Common myeloid progenitor, CD34-positive (primary cell): ENCODE results near the gene PARM1.
A peak's percentile ranks its signal among the peaks of the same experiment; 100 is the strongest.

Experiments used
- CTCF ChIA-PET: fragments of 350-600 bp; sonication (Branson Sonifier 250); formaldehyde crosslinking; loops from one replicate; lab custom pipeline; 2021; ENCODE audit warnings: antibody characterized with exemption; lab: Charles Lee
- POLR2A ChIA-PET: fragments of 350-600 bp; sonication (Branson Sonifier 250); formaldehyde crosslinking; loops from one replicate; lab custom pipeline; 2021; ENCODE audit warnings: antibody characterized with exemption; lab: Charles Lee
- DNase-seq, 3 donors: peaks; one replicate each; pipeline versions ENCODE4 v3.0.0 to v3.0.0-alpha.2; 2013
- H3K27ac ChIP-seq, 2 experiments: 1 replicate in 1 of 2; 2 replicates in 1 of 2; pipeline ENCODE4 v1.7.0; 2013; ENCODE audit warnings: inconsistent platforms in 2 of 2, low read length in 2 of 2, mild to moderate bottlenecking in 2 of 2, low read depth in 1 of 2, moderate library complexity in 1 of 2; ENCODE audit not compliant: severe bottlenecking in 2 of 2, insufficient read depth in 1 of 2, poor library complexity in 1 of 2
- H3K27me3 ChIP-seq, 5 experiments: replicated peaks in 2 of 5; 1 replicate in 3 of 5; 2 replicates in 2 of 5; pipeline versions ENCODE4 v1.6.1 to v1.7.0; 2013; ENCODE audit warnings: low read length in 4 of 5, mild to moderate bottlenecking in 2 of 5, moderate library complexity in 2 of 5, inconsistent platforms in 1 of 5; ENCODE audit not compliant: insufficient read depth in 5 of 5, control insufficient read depth in 4 of 5
- H3K36me3 ChIP-seq, 4 experiments: 1 replicate in 2 of 4; 2 replicates in 2 of 4; pipeline versions ENCODE4 v1.6.1 to v1.7.0; 2013; ENCODE audit warnings: low read length in 3 of 4, control low read depth in 1 of 4, mild to moderate bottlenecking in 1 of 4; ENCODE audit not compliant: control insufficient read depth in 4 of 4, insufficient read depth in 4 of 4
- H3K4me1 ChIP-seq, 4 experiments: 1 replicate in 3 of 4; 2 replicates in 1 of 4; pipeline versions ENCODE4 v1.6.1 to v1.7.1; 2013; ENCODE audit warnings: low read length in 3 of 4, mild to moderate bottlenecking in 3 of 4, control low read depth in 1 of 4, inconsistent platforms in 1 of 4, moderate library complexity in 1 of 4; ENCODE audit not compliant: control insufficient read depth in 4 of 4, insufficient read depth in 4 of 4; ENCODE audit errors: control extremely low read depth in 1 of 4
- H3K4me3 ChIP-seq, 7 experiments: 1 replicate in 4 of 7; 2 replicates in 3 of 7; pipeline versions ENCODE4 v1.5.1 to v1.7.0; 2013; ENCODE audit warnings: mild to moderate bottlenecking in 7 of 7, low read length in 6 of 7, moderate library complexity in 6 of 7, inconsistent platforms in 2 of 7, low read depth in 2 of 7, control low read depth in 1 of 7; ENCODE audit not compliant: insufficient read depth in 4 of 7, control insufficient read depth in 1 of 7; ENCODE audit errors: extremely low read depth in 1 of 7
- H3K9me3 ChIP-seq, 5 experiments: 1 replicate in 4 of 5; 2 replicates in 1 of 5; pipeline versions ENCODE4 v1.6.1 to v1.7.1; 2013; ENCODE audit warnings: low read length in 4 of 5, mild to moderate bottlenecking in 2 of 5, inconsistent platforms in 1 of 5, low read depth in 1 of 5, moderate library complexity in 1 of 5; ENCODE audit not compliant: control insufficient read depth in 4 of 5, insufficient read depth in 2 of 5; ENCODE audit errors: control extremely low read depth in 1 of 5
- WGBS: methylation state at CpG from one replicate; pipeline ENCODE4 v1.1.5; 2013; ENCODE audit not compliant: insufficient coverage; 5-methylcytosine and 5-hydroxymethylcytosine counted together

Gene PARM1

GRCh38 chr4:75028196-75028854 lies 95.4 kb downstream of the PARM1 start:
- Histone ChIP-seq H3K4me1 (peaks cover 0 to 10% (median 0%) of the 10 kb centered on the region in 4 experiments), H3K9me3 (no peaks in the 10 kb centered on the region), H3K36me3 (no peaks in the 10 kb centered on the region), H3K27ac (no peak overlapping the region), H3K27me3 (no peaks in the 10 kb centered on the region), H3K4me3 (no peak overlapping the region)
- whole genome bisulfite sequencing, result 91% methylated on average over 6 of the region's 6 CpGs
- ChIA-PET POLR2A (no interaction called here), CTCF (no interaction called here)
- no peak for DNase-seq

GRCh38 chr4:75030028-75030427 lies 97.1 kb downstream of the PARM1 start:
- Histone ChIP-seq H3K36me3 (no peaks in the 10 kb centered on the region), H3K27ac (no peak overlapping the region), H3K4me3 (no peak overlapping the region), H3K4me1 (peaks cover 0 to 10% (median 0%) of the 10 kb centered on the region in 4 experiments), H3K9me3 (no peaks in the 10 kb centered on the region), H3K27me3 (no peaks in the 10 kb centered on the region)
- no peak for DNase-seq
- no CpG with 5 or more reads among the region's 1 CpG for WGBS
- ChIA-PET CTCF (interaction anchor here (0.6 kb wide), 1 partner anchor 135 kb away, joined by 4 read pairs; no protein-coding TSS in a partner anchor), POLR2A (no interaction called here)

GRCh38 chr4:75030649-75031235 lies 97.8 kb downstream of the PARM1 start:
- Histone ChIP-seq H3K27ac (no peak overlapping the region), H3K9me3 (no peaks in the 10 kb centered on the region), H3K4me1 (peaks cover 0 to 10% (median 0%) of the 10 kb centered on the region in 4 experiments), H3K36me3 (no peaks in the 10 kb centered on the region), H3K27me3 (no peaks in the 10 kb centered on the region), H3K4me3 (no peak overlapping the region)
- ChIA-PET CTCF (interaction anchor here (0.6 kb wide), 1 partner anchor 135 kb away, joined by 4 read pairs; no protein-coding TSS in a partner anchor), POLR2A (no interaction called here)
- 54% methylated on average over 2 of the region's 3 CpGs for WGBS
- peak in 2 of 3 donors; percentile 3 to 5 for DNase-seq

- H3K4me3 ChIP-seq, result no peak overlapping the region
- no peaks in the 10 kb centered on the region for H3K9me3 ChIP-seq
- ChIA-PET CTCF (no interaction called here), POLR2A (no interaction called here)
- H3K27ac ChIP-seq, result no peak overlapping the region
- H3K27me3 ChIP-seq, result no peaks in the 10 kb centered on the region
- no peak for DNase-seq
- H3K4me1 ChIP-seq, result peaks cover 0 to 16% (median 1%) of the 10 kb centered on the region in 4 experiments
- H3K36me3 ChIP-seq, result no peaks in the 10 kb centered on the region
- no CpG with 5 or more reads among the region's 1 CpG for WGBS
These were observed 98.9 kb downstream of the PARM1 start for GRCh38 chr4:75031775-75032174.

GRCh38 chr4:75034523-75034922 lies 101.6 kb downstream of the PARM1 start:
- Histone ChIP-seq H3K27ac (no peak overlapping the region), H3K27me3 (no peaks in the 10 kb centered on the region), H3K4me1 (peaks cover 0 to 16% (median 1%) of the 10 kb centered on the region in 4 experiments), H3K36me3 (no peaks in the 10 kb centered on the region), H3K4me3 (no peak overlapping the region), H3K9me3 (no peaks in the 10 kb centered on the region)
- WGBS, result 70% methylated on average over 2 of the region's 3 CpGs
- DNase-seq, result no peak
- ChIA-PET CTCF (no interaction called here), POLR2A (no interaction called here)

GRCh38 chr4:75035321-75035720 lies 102.4 kb downstream of the PARM1 start:
- Histone ChIP-seq H3K9me3 (no peaks in the 10 kb centered on the region), H3K4me1 (peaks cover 0 to 15% (median 1%) of the 10 kb centered on the region in 4 experiments), H3K27me3 (no peaks in the 10 kb centered on the region), H3K36me3 (no peaks in the 10 kb centered on the region), H3K4me3 (no peak overlapping the region), H3K27ac (no peak overlapping the region)
- DNase-seq, result no peak
- 98% methylated on average over 5 of the region's 5 CpGs for WGBS
- ChIA-PET CTCF (no interaction called here), POLR2A (no interaction called here)

- POLR2A ChIA-PET, result no interaction called here
- WGBS, result no CpG with 5 or more reads among the region's 3 CpGs
These were observed 103.3 kb downstream of the PARM1 start for GRCh38 chr4:75036046-75036830.

More at GRCh38 chr4:75036046-75036830, 103.3 kb downstream of the PARM1 start:
- Histone ChIP-seq H3K4me3 (no peak overlapping the region), H3K9me3 (no peaks in the 10 kb centered on the region), H3K36me3 (no peaks in the 10 kb centered on the region), H3K4me1 (peaks cover 0 to 7% (median 1%) of the 10 kb centered on the region in 4 experiments), H3K27me3 (no peaks in the 10 kb centered on the region), H3K27ac (no peak overlapping the region)
- peak in 2 of 3 donors; percentile 27 to 35 for DNase-seq
- CTCF ChIA-PET, result no interaction called here
